ENCODE results near the gene GCH1.

DNA sequence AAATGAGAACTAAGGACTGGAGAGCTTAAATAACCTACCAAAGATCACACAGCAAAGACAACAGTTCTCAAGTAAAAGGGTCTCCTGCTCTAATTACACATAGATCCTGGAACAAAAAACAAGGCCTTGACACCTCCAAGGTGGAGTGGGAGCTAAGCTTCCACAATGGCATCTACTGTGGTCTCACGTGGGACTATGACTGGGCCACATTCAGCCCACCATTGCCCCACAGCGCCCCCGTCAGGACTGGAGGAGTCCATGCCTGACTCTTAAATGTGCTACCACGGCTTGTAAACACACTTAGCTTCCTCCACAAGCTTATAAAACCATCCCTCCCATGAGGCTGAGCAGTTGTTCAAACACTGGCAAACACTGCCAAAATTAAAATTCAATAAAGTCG, 88.5 kb downstream of the GCH1 start:
- TF ChIP-seq, protein P1, sequence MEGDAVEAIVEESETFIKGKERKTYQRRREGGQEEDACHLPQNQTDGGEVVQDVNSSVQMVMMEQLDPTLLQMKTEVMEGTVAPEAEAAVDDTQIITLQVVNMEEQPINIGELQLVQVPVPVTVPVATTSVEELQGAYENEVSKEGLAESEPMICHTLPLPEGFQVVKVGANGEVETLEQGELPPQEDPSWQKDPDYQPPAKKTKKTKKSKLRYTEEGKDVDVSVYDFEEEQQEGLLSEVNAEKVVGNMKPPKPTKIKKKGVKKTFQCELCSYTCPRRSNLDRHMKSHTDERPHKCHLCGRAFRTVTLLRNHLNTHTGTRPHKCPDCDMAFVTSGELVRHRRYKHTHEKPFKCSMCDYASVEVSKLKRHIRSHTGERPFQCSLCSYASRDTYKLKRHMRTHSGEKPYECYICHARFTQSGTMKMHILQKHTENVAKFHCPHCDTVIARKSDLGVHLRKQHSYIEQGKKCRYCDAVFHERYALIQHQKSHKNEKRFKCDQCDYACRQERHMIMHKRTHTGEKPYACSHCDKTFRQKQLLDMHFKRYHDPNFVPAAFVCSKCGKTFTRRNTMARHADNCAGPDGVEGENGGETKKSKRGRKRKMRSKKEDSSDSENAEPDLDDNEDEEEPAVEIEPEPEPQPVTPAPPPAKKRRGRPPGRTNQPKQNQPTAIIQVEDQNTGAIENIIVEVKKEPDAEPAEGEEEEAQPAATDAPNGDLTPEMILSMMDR (IDR thresholded peaks at IDR 0.05; ENCODE audit: insufficient read depth, low read length): no peak
- TF ChIP-seq SPI1 (IDR thresholded peaks at IDR 0.05; ENCODE audit: borderline replicate concordance, low read depth): no peak
- TF ChIP-seq, protein P2, sequence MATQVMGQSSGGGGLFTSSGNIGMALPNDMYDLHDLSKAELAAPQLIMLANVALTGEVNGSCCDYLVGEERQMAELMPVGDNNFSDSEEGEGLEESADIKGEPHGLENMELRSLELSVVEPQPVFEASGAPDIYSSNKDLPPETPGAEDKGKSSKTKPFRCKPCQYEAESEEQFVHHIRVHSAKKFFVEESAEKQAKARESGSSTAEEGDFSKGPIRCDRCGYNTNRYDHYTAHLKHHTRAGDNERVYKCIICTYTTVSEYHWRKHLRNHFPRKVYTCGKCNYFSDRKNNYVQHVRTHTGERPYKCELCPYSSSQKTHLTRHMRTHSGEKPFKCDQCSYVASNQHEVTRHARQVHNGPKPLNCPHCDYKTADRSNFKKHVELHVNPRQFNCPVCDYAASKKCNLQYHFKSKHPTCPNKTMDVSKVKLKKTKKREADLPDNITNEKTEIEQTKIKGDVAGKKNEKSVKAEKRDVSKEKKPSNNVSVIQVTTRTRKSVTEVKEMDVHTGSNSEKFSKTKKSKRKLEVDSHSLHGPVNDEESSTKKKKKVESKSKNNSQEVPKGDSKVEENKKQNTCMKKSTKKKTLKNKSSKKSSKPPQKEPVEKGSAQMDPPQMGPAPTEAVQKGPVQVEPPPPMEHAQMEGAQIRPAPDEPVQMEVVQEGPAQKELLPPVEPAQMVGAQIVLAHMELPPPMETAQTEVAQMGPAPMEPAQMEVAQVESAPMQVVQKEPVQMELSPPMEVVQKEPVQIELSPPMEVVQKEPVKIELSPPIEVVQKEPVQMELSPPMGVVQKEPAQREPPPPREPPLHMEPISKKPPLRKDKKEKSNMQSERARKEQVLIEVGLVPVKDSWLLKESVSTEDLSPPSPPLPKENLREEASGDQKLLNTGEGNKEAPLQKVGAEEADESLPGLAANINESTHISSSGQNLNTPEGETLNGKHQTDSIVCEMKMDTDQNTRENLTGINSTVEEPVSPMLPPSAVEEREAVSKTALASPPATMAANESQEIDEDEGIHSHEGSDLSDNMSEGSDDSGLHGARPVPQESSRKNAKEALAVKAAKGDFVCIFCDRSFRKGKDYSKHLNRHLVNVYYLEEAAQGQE (IDR thresholded peaks at IDR 0.05; ENCODE audit: insufficient replicate concordance, low read depth): no peak

Measured in HL-60 (cell line).